ENCODE data around the gene SELENON. TPM values are rescaled to one million over a fixed set of nuclear protein-coding genes. Genes with fewer than 3 reads are reported as not detected.
"Not testable (repeated sequence)": the region's sequence is repeated elsewhere in the genome, so short reads cannot be mapped to it uniquely, and the experiment has no call there.

Gene SELENON
- total RNA-seq, 1 experiment from 2014 or later, result 90.9 TPM

DNA sequence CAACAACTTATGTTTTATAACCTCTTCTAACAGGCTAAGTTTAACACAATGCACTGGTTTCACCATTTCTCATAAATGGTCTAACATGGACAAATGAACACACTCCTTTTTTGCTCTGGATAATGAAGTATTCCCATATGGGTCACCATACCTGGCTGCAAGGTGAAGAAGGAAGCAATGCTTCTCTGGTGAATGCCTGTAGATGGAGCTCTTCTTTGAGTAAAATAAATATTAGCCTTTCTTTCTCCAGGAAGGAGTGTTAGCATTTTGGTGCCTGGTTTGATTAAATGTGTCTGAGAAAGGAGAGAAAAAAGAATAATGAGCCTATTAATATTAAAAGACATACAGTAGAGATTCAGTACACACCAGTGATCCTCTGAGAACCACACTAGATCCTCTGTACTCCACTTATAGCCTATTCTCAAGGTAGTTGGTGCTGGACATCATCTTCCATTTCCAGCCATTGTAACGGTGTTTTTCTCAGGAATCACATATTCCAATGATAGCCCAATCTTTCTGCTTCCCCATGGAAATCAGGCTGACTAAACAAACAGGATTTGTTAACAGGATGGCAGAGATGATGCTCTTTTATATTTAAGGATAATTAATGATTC lies 37.4 kb downstream of the SELENON start:
- no peak overlapping the region for H3K4me2 ChIP-seq (ENCODE audit: insufficient read depth, insufficient read length, low read length)
- no CpG with 5 or more reads among the region's 1 CpG for WGBS (ENCODE audit: extremely low coverage, insufficient read length, low lambda C conversion rate)

DNA sequence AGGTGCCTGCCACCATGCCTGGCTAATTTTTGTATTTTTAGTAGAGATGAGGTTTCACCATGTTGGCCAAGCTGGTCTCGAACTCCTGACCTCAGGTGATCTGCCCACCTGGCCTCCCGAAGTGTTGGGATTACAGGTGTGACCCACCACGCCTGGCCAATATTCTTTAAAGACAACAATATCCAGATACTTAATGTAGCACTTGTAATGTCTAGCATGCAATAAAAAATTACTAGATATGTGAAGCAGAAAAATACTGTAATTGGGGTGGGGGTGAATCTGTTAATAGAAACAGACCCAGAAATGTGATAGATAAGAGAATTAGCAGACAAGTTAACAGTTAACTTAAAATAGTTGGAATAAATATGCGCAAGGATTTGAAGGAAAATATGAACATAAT lies 39.8 kb downstream of the SELENON start:
- H3K14ac ChIP-seq (ENCODE audit: insufficient read depth, low read length); H4K20me1 ChIP-seq (ENCODE audit: control insufficient read depth, insufficient read depth, insufficient read length); H3T11ph ChIP-seq (ENCODE audit: low read length); H3K4me1 ChIP-seq (ENCODE audit: insufficient read depth, low read length); DNase-seq; H2BK12ac ChIP-seq (ENCODE audit: insufficient read length, low read depth, low read length); H4K5ac ChIP-seq (ENCODE audit: insufficient read length, low read depth, low read length); H4K91ac ChIP-seq (ENCODE audit: insufficient read length, low read depth, low read length); H2BK120ac ChIP-seq (ENCODE audit: low read depth, low read length, poor library complexity, severe bottlenecking); H2BK15ac ChIP-seq (ENCODE audit: low read depth, low read length); H3K79me1 ChIP-seq (ENCODE audit: insufficient read depth, low read depth, low read length, poor library complexity, severe bottlenecking); H3K23ac ChIP-seq (ENCODE audit: insufficient read length, low read depth, low read length); H3K27me3 Mint-ChIP-seq (ENCODE audit: low read depth); H3K79me2 ChIP-seq (ENCODE audit: insufficient read depth, low read length); H3K18ac ChIP-seq (ENCODE audit: insufficient read length, low read depth, low read length); H3K4ac ChIP-seq (ENCODE audit: low read depth, low read length); H4K8ac ChIP-seq (replicated peaks; ENCODE audit: insufficient read length, low read depth, low read length); H3K9me3 Mint-ChIP-seq; H3K4me3 Mint-ChIP-seq; H3K9me3 ChIP-seq (ENCODE audit: control insufficient read depth, low read depth, low read length); H2AFZ ChIP-seq (ENCODE audit: low read length); H3K9ac ChIP-seq (ENCODE audit: extremely low read depth, insufficient read length, low read length); H3K56ac ChIP-seq (ENCODE audit: insufficient read length, low read depth, low read length); H2BK5ac ChIP-seq (ENCODE audit: insufficient read length, low read length); H3K23me2 ChIP-seq (ENCODE audit: insufficient read length, low read depth, low read length, poor library complexity, severe bottlenecking); H3K27me3 ChIP-seq (ENCODE audit: insufficient read depth, low read length); H3K27ac Mint-ChIP-seq; H2BK20ac ChIP-seq (ENCODE audit: low read depth, low read length, poor library complexity, severe bottlenecking); H3K4me2 ChIP-seq (ENCODE audit: insufficient read depth, insufficient read length, low read length); H3K27ac ChIP-seq (ENCODE audit: insufficient read length, low read depth, low read length); H3K4me1 Mint-ChIP-seq; H2AK5ac ChIP-seq (ENCODE audit: insufficient read length, low read length): not testable (repeated sequence)
- no CpG with 5 or more reads among the region's 4 CpGs for WGBS (ENCODE audit: extremely low coverage, insufficient read length, low lambda C conversion rate)
- H3K36me3 Mint-ChIP-seq (ENCODE audit: insufficient read depth in 1 of 3, low read depth in 3 of 3), result peaks cover 10 to 25% (median 17%) of the 10 kb centered on the region in 3 experiments; a peak in 5 of 7 replicates

More for the DNA sequence above, 37.4 kb downstream of the SELENON start:
- Histone ChIP-seq H2BK5ac (ENCODE audit: insufficient read length, low read length) (no peak overlapping the region), H4K8ac (replicated peaks; ENCODE audit: insufficient read length, low read depth, low read length) (no peak overlapping the region), H2AFZ (ENCODE audit: low read length) (no peak overlapping the region), H3K18ac (ENCODE audit: insufficient read length, low read depth, low read length) (no peak overlapping the region), H4K91ac (ENCODE audit: insufficient read length, low read depth, low read length) (no peak overlapping the region), H3K27me3 (ENCODE audit: insufficient read depth, low read length) (no peaks in the 10 kb centered on the region), H2BK120ac (ENCODE audit: low read depth, low read length, poor library complexity, severe bottlenecking) (no peak overlapping the region), H3K23ac (ENCODE audit: insufficient read length, low read depth, low read length) (no peak overlapping the region), H2BK15ac (ENCODE audit: low read depth, low read length) (no peak overlapping the region), H4K5ac (ENCODE audit: insufficient read length, low read depth, low read length) (no peak overlapping the region), H3K23me2 (ENCODE audit: insufficient read length, low read depth, low read length, poor library complexity, severe bottlenecking) (no peaks in the 10 kb centered on the region), H3K56ac (ENCODE audit: insufficient read length, low read depth, low read length) (no peak overlapping the region), H3K79me2 (ENCODE audit: insufficient read depth, low read length) (peaks cover 2% of the 10 kb centered on the region; the same call in 1 of the 2 replicates), H3K27ac (ENCODE audit: insufficient read length, low read depth, low read length) (no peak overlapping the region), H3K9ac (ENCODE audit: extremely low read depth, insufficient read length, low read length) (no peak overlapping the region), H3K4ac (ENCODE audit: low read depth, low read length) (no peak overlapping the region), H3T11ph (ENCODE audit: low read length) (no peak overlapping the region), H2AK5ac (ENCODE audit: insufficient read length, low read length) (no peak overlapping the region), H3K14ac (ENCODE audit: insufficient read depth, low read length) (no peak overlapping the region), H4K20me1 (ENCODE audit: control insufficient read depth, insufficient read depth, insufficient read length) (no peaks in the 10 kb centered on the region), H3K79me1 (ENCODE audit: insufficient read depth, low read depth, low read length, poor library complexity, severe bottlenecking) (peaks cover 3% of the 10 kb centered on the region), H3K4me1 (ENCODE audit: insufficient read depth, low read length) (no peaks in the 10 kb centered on the region), H2BK20ac (ENCODE audit: low read depth, low read length, poor library complexity, severe bottlenecking) (no peak overlapping the region), H3K9me3 (ENCODE audit: control insufficient read depth, low read depth, low read length) (no peaks in the 10 kb centered on the region), H2BK12ac (ENCODE audit: insufficient read length, low read depth, low read length) (no peak overlapping the region)
- H3K27me3 Mint-ChIP-seq (ENCODE audit: low read depth), result no peaks in the 10 kb centered on the region
- H3K9me3 Mint-ChIP-seq, result no peaks in the 10 kb centered on the region
- DNase-seq, result no peak
- TF ChIP-seq, protein P1, sequence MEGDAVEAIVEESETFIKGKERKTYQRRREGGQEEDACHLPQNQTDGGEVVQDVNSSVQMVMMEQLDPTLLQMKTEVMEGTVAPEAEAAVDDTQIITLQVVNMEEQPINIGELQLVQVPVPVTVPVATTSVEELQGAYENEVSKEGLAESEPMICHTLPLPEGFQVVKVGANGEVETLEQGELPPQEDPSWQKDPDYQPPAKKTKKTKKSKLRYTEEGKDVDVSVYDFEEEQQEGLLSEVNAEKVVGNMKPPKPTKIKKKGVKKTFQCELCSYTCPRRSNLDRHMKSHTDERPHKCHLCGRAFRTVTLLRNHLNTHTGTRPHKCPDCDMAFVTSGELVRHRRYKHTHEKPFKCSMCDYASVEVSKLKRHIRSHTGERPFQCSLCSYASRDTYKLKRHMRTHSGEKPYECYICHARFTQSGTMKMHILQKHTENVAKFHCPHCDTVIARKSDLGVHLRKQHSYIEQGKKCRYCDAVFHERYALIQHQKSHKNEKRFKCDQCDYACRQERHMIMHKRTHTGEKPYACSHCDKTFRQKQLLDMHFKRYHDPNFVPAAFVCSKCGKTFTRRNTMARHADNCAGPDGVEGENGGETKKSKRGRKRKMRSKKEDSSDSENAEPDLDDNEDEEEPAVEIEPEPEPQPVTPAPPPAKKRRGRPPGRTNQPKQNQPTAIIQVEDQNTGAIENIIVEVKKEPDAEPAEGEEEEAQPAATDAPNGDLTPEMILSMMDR (conservative IDR thresholded peaks at IDR 0.05), result peak; percentile 68
- peak overlapping the region in 1 of 3 experiments; percentile 51; a peak in 2 of 7 replicates for H3K27ac Mint-ChIP-seq
- 0 out of 4 replicates have a peak, but pooled peaks cover 3% of the 10 kb centered on the region in 2 experiments for H3K4me1 Mint-ChIP-seq
- peaks cover 20 to 40% (median 39%) of the 10 kb centered on the region in 3 experiments; a peak in 6 of 7 replicates for H3K36me3 Mint-ChIP-seq (ENCODE audit: insufficient read depth in 1 of 3, low read depth in 3 of 3)
- no peak overlapping the region for H3K4me3 Mint-ChIP-seq

Data from H9 (cell line).